Measurements from ENCODE around the gene IL36RN. TPM values are rescaled to one million over a fixed set of nuclear protein-coding genes. Genes with fewer than 3 reads are reported as not detected.
"Not testable (repeated sequence)": the region's sequence is repeated elsewhere in the genome, so short reads cannot be mapped to it uniquely, and the experiment has no call there.

Gene IL36RN
- total and polyA plus RNA-seq, 4 donors, result not detected

- Histone ChIP-seq H3K4me3 (ENCODE audit: low read depth in 1 of 3, low read length in 3 of 3) (no peak overlapping the region), H3K9ac (ENCODE audit: low read depth in 1 of 2, low read length in 2 of 2) (no peak overlapping the region), H3K4me1 (ENCODE audit: control insufficient read depth in 4 of 4, insufficient read depth in 4 of 4, low read length in 3 of 4) (peaks cover 0 to 12% (median 9%) of the 10 kb centered on the region in 4 donors), H3K36me3 (ENCODE audit: control insufficient read depth in 4 of 4, insufficient read depth in 3 of 4, low read depth in 1 of 4, low read length in 3 of 4) (no peaks in the 10 kb centered on the region), H3K27ac (ENCODE audit: low read depth in 1 of 2, low read length in 2 of 2) (no peak overlapping the region), H3K27me3 (ENCODE audit: control insufficient read depth in 4 of 4, insufficient read depth in 4 of 4, low read length in 3 of 4) (no peaks in the 10 kb centered on the region), H3K9me3 (ENCODE audit: control insufficient read depth in 4 of 4, low read length in 3 of 4) (no peaks in the 10 kb centered on the region)
- TF ChIP-seq CTCF (IDR thresholded peaks at IDR 0.05; ENCODE audit: low read depth, low read length, missing input control), result no peak
- TF ChIP-seq MAX (IDR thresholded peaks at IDR 0.05), result no peak
- TF ChIP-seq EGR1 (IDR thresholded peaks at IDR 0.05; ENCODE audit: low read depth in 2 of 2), result no peak
- TF ChIP-seq TAF1 (conservative IDR thresholded peaks at IDR 0.05), result no peak
- no peak for TF ChIP-seq ATF3 (IDR thresholded peaks at IDR 0.05)
- TF ChIP-seq NR2F2 (IDR thresholded peaks at IDR 0.05), result no peak
- TF ChIP-seq GABPA (IDR thresholded peaks at IDR 0.05 in 1 of 2, conservative IDR thresholded peaks at IDR 0.05 in 1 of 2), result no peak
- TF ChIP-seq SP1 (IDR thresholded peaks at IDR 0.05), result no peak
- no peak for TF ChIP-seq RAD21 (IDR thresholded peaks at IDR 0.05)
- TF ChIP-seq JUND (IDR thresholded peaks at IDR 0.05), result no peak
- TF ChIP-seq ZBTB33 (IDR thresholded peaks at IDR 0.05), result no peak
- TF ChIP-seq HNF4A (conservative IDR thresholded peaks at IDR 0.05), result no peak
- TF ChIP-seq RXRA (IDR thresholded peaks at IDR 0.05), result no peak
- TF ChIP-seq FOXA1 (IDR thresholded peaks at IDR 0.05), result no peak
- TF ChIP-seq FOXA2 (IDR thresholded peaks at IDR 0.05), result no peak
- TF ChIP-seq HNF4G (IDR thresholded peaks at IDR 0.05), result no peak
- no peak for DNase-seq (ENCODE audit: low spot score)
- 91% methylated on average over 5 of the region's 5 CpGs for WGBS
Observed at GRCh38 chr2:113092864-113093612, 34.0 kb downstream of the IL36RN start.

- 60% methylated on average over 2 of the region's 2 CpGs for WGBS
- Histone ChIP-seq H3K27ac (ENCODE audit: low read depth in 1 of 2, low read length in 2 of 2) (no peak overlapping the region), H3K4me1 (ENCODE audit: control insufficient read depth in 4 of 4, insufficient read depth in 4 of 4, low read length in 3 of 4) (peaks cover 0 to 10% (median 5%) of the 10 kb centered on the region in 4 donors), H3K9me3 (ENCODE audit: control insufficient read depth in 4 of 4, low read length in 3 of 4) (no peaks in the 10 kb centered on the region), H3K27me3 (ENCODE audit: control insufficient read depth in 4 of 4, insufficient read depth in 4 of 4, low read length in 3 of 4) (no peaks in the 10 kb centered on the region), H3K9ac (ENCODE audit: low read depth in 1 of 2, low read length in 2 of 2) (no peak overlapping the region), H3K36me3 (ENCODE audit: control insufficient read depth in 4 of 4, insufficient read depth in 3 of 4, low read depth in 1 of 4, low read length in 3 of 4) (no peaks in the 10 kb centered on the region), H3K4me3 (ENCODE audit: low read depth in 1 of 3, low read length in 3 of 3) (no peak overlapping the region)
- TF ChIP-seq NR2F2 (IDR thresholded peaks at IDR 0.05), result no peak
- TF ChIP-seq MAX (IDR thresholded peaks at IDR 0.05), result no peak
- TF ChIP-seq RXRA (IDR thresholded peaks at IDR 0.05), result no peak
- TF ChIP-seq SP1 (IDR thresholded peaks at IDR 0.05), result no peak
- TF ChIP-seq EGR1 (IDR thresholded peaks at IDR 0.05; ENCODE audit: low read depth in 2 of 2), result no peak
- TF ChIP-seq HNF4A (conservative IDR thresholded peaks at IDR 0.05), result no peak
- no peak for TF ChIP-seq FOXA2 (IDR thresholded peaks at IDR 0.05)
- no peak for TF ChIP-seq YY1 (IDR thresholded peaks at IDR 0.05)
- no peak for DNase-seq (ENCODE audit: low spot score)
Observed at GRCh38 chr2:113093613-113093977, 34.6 kb downstream of the IL36RN start.

- DNase-seq (ENCODE audit: low spot score); H3K27me3 ChIP-seq (ENCODE audit: control insufficient read depth in 4 of 4, insufficient read depth in 4 of 4, low read length in 3 of 4); H3K36me3 ChIP-seq (ENCODE audit: control insufficient read depth in 4 of 4, insufficient read depth in 3 of 4, low read depth in 1 of 4, low read length in 3 of 4); H3K27ac ChIP-seq (ENCODE audit: low read depth in 1 of 2, low read length in 2 of 2); H3K4me3 ChIP-seq (ENCODE audit: low read depth in 1 of 3, low read length in 3 of 3); H3K9me3 ChIP-seq (ENCODE audit: control insufficient read depth in 4 of 4, low read length in 3 of 4); H3K9ac ChIP-seq (ENCODE audit: low read depth in 1 of 2, low read length in 2 of 2); H3K4me1 ChIP-seq (ENCODE audit: control insufficient read depth in 4 of 4, insufficient read depth in 4 of 4, low read length in 3 of 4): not testable (repeated sequence)
- WGBS, result 98% methylated on average over 12 of the region's 14 CpGs
Observed at GRCh38 chr2:113096306-113096705, 37.3 kb downstream of the IL36RN start.

- not testable (repeated sequence) for DNase-seq (ENCODE audit: low spot score); H3K36me3 ChIP-seq (ENCODE audit: control insufficient read depth in 4 of 4, insufficient read depth in 3 of 4, low read depth in 1 of 4, low read length in 3 of 4); H3K4me3 ChIP-seq (ENCODE audit: low read depth in 1 of 3, low read length in 3 of 3); H3K4me1 ChIP-seq (ENCODE audit: control insufficient read depth in 4 of 4, insufficient read depth in 4 of 4, low read length in 3 of 4); H3K27me3 ChIP-seq (ENCODE audit: control insufficient read depth in 4 of 4, insufficient read depth in 4 of 4, low read length in 3 of 4); H3K9ac ChIP-seq (ENCODE audit: low read depth in 1 of 2, low read length in 2 of 2); H3K9me3 ChIP-seq (ENCODE audit: control insufficient read depth in 4 of 4, low read length in 3 of 4); H3K27ac ChIP-seq (ENCODE audit: low read depth in 1 of 2, low read length in 2 of 2)
- WGBS, result 87% methylated on average over 2 of the region's 2 CpGs
Observed at GRCh38 chr2:113096842-113097618, 38.0 kb downstream of the IL36RN start.

All from liver (tissue), 9 donors.